Fibroblast of lung (primary cell): ENCODE measurements around the gene ARHGEF38.

Source experiments
- CTCF ChIP-seq, 2 donors: IDR thresholded peaks in 1 of 2; conservative IDR thresholded peaks in 1 of 2; 1 replicate in 1 of 2; 2 replicates in 1 of 2; pipeline ENCODE4 v1.5.1; 2011 to 2012; ENCODE audit warnings: low read length in 2 of 2, control low read depth in 1 of 2, inconsistent platforms in 1 of 2, low read depth in 1 of 2, mild to moderate bottlenecking in 1 of 2
- EZH2 ChIP-seq: IDR thresholded peaks from 2 replicates; pipeline ENCODE4 v1.5.1; 2012; ENCODE audit warnings: low read length, control low read depth, mild to moderate bottlenecking; ENCODE audit errors: missing control alignments

GRCh38 chr4:105710012-105710600 lies 157.7 kb downstream of the ARHGEF38 start:
- no peak for TF ChIP-seq CTCF (conservative IDR thresholded peaks at IDR 0.05 in 1 of 2, IDR thresholded peaks at IDR 0.05 in 1 of 2; ENCODE audit: low read depth in 1 of 2, low read length in 2 of 2)
- TF ChIP-seq EZH2, result no peak
